Aorta (tissue), 5 donors: ENCODE measurements around the gene SLC39A13. TPM values are rescaled to one million over a fixed set of nuclear protein-coding genes. Genes with fewer than 3 reads are reported as not detected.
A peak's percentile ranks its signal among the peaks of the same experiment; 100 is the strongest.

ENCODE experiments used
- ATAC-seq: fragments of 200-7000 bp; cut with Tn5 transposase; one replicate; pipeline ENCODE4 v1.9.1; 2022; ENCODE audit warnings: moderate library complexity; ENCODE audit not compliant: low FRiP score
- DNase-seq, 2 donors: peaks; one replicate each; pipeline ENCODE4 v3.0.0-alpha.2; 2020
- H3K27ac ChIP-seq, 2 donors: one replicate each; pipeline ENCODE4 v1.5.1; 2013; ENCODE audit warnings: low read length in 2 of 2, mild to moderate bottlenecking in 2 of 2, moderate library complexity in 2 of 2, control low read depth in 1 of 2, inconsistent platforms in 1 of 2, low read depth in 1 of 2
- H3K27me3 ChIP-seq, 2 donors: one replicate each; pipeline ENCODE4 v1.6.1; 2013; ENCODE audit warnings: control low read depth in 1 of 2, low read length in 1 of 2, mild to moderate bottlenecking in 1 of 2, moderate library complexity in 1 of 2; ENCODE audit not compliant: insufficient read depth in 2 of 2, control insufficient read depth in 1 of 2
- H3K36me3 ChIP-seq, 2 donors: one replicate each; pipeline ENCODE4 v1.6.1; 2013; ENCODE audit warnings: control low read depth in 1 of 2, low read length in 1 of 2, mild to moderate bottlenecking in 1 of 2; ENCODE audit not compliant: insufficient read depth in 2 of 2, control insufficient read depth in 1 of 2
- H3K4me1 ChIP-seq, 2 donors: one replicate each; pipeline ENCODE4 v1.6.1; 2013; ENCODE audit warnings: low read length in 2 of 2, control low read depth in 1 of 2, mild to moderate bottlenecking in 1 of 2, moderate library complexity in 1 of 2; ENCODE audit not compliant: insufficient read depth in 2 of 2, control insufficient read depth in 1 of 2
- H3K4me3 ChIP-seq, 2 donors: one replicate each; pipeline ENCODE4 v1.5.1; 2013; ENCODE audit warnings: low read length in 2 of 2, control low read depth in 1 of 2, mild to moderate bottlenecking in 1 of 2
- H3K9me3 ChIP-seq: one replicate; pipeline ENCODE4 v1.6.1; 2013; ENCODE audit warnings: mild to moderate bottlenecking, low read length; ENCODE audit not compliant: control insufficient read depth
- WGBS, 2 donors: extraction: QIAGEN DNeasy Blood & Tissue Kit; methylation state at CpG; one replicate each; pipeline ENCODE4 v1.1.7; 2013; 5-methylcytosine and 5-hydroxymethylcytosine counted together
- intact Hi-C, 2 donors: fragments of 100-400 bp; cut with DNase I; formaldehyde crosslinking; loops; one replicate each; pipeline versions ENCODE4 v1.14.2 to v1.15.0; 2022
- polyA plus RNA-seq, 2 donors: library from polyadenylated mRNA; stranded (reverse); fragments of 200-250 nt; gene quantifications; one replicate each; pipeline ENCODE4 v1.2.3, GENCODE V29; 2013
- total RNA-seq, 2 donors: library from RNA; stranded (reverse); fragmentation: NEBNext Ultra II Directional; extraction: Animal tissue kit (Norgen Biotek cat#: 25700); gene quantifications; one replicate each; pipeline ENCODE4 v1.2.1, GENCODE V29; 2021
- donor health status: healthy with polysubstance abuse.
- donor health status: Bipolar disorder and iron deficiency.
- donor health status: DM: no; HTN: no; CAD: no.
- donor health status: DM: no; HTN: no; CAD: no.
- donor health status: DM: yes; HTN: yes; CAD: no.

Gene SLC39A13
- total and polyA plus RNA-seq, 4 donors: 34.7 to 118 (median 82.0) TPM

DNA sequence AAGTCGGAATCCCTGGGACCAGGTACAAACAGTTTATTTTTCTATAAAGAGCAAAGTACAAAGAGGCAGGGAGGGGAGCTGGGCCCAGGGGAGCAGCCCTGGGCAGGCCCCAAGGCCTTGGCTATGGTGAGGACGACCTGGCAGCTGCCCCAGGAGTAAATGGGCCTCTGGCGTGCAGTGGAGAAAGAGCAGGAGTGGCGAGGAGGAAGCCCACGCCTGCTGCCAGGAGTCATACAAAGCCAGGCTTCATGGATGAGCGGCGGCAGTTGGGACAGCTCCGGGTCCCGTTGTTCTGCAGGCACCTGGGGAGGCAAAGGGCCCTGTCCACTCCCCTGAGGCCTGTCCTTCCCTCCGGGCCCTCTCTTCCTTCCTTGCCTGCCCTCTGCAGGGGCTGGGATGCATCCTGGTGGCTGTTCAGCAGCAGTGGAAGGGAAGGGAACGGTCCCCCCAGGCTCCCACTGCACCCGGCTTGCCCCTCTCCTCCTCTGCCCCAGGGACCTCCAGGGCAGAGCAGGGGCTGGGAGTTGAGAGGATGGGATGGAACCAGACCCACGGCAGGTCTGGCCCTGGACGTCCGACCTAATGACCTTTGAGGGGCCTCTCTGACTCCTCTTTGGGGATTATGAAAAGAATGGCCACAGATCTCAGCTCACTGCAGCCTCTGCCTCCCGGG lies 29.5 kb downstream of the SLC39A13 start:
- 33 to 37% methylated on average over 14 to 16 of the region's 16 CpGs for WGBS, 2 donors
- Histone ChIP-seq H3K9me3 (no peaks in the 10 kb centered on the region), H3K36me3 (no peaks in the 10 kb centered on the region), H3K4me3 (no peak overlapping the region), H3K4me1 (no peaks in the 10 kb centered on the region), H3K27ac (no peak overlapping the region), H3K27me3 (no peaks in the 10 kb centered on the region)
- ATAC-seq: no peak
- no peak for DNase-seq
- intact Hi-C loops: no loop called here

- H3K9me3 ChIP-seq: no peaks in the 10 kb centered on the region
- H3K27ac ChIP-seq: no peak overlapping the region
- H3K4me3 ChIP-seq: no peak overlapping the region
- ATAC-seq (no peak), DNase-seq (no peak)
- intact Hi-C loops: no loop called here
- WGBS, 2 donors: 96% methylated on average over 18 of the region's 18 CpGs
- H3K4me1 ChIP-seq: no peaks in the 10 kb centered on the region
- H3K36me3 ChIP-seq: no peaks in the 10 kb centered on the region
- no peaks in the 10 kb centered on the region for H3K27me3 ChIP-seq
Measured at GRCh38 chr11:47438721-47439120, 30.3 kb downstream of the SLC39A13 start.

DNA sequence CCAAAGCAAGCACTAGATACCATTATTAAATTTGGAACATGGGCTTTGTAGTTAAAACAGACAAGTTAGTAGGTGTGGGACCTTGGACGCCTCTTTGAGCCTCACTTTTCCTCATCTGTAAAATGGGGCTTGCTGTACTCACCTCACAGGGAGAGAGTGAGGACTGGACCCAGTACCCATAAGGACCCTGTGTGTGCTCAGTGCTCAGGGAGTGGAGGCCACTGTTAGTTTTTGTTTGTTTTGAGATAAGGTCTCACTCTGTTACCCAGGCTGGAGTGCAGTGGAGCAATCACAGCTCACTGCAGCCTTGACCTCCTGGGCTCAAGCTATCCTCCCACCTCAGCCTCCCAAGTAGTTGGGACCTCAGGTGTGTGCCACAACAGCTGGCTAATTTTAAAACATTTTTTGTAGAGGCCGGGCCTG lies 31.7 kb downstream of the SLC39A13 start:
- no peaks in the 10 kb centered on the region for H3K4me1 ChIP-seq
- ATAC-seq (no peak), DNase-seq (no peak)
- H3K36me3 ChIP-seq: no peaks in the 10 kb centered on the region
- H3K27me3 ChIP-seq: no peaks in the 10 kb centered on the region
- no peak overlapping the region for H3K27ac ChIP-seq
- WGBS, 2 donors: 87 to 93% methylated on average over 2 of the region's 2 CpGs
- intact Hi-C loops: no loop called here
- H3K9me3 ChIP-seq: no peaks in the 10 kb centered on the region
- H3K4me3 ChIP-seq: no peak overlapping the region

DNA sequence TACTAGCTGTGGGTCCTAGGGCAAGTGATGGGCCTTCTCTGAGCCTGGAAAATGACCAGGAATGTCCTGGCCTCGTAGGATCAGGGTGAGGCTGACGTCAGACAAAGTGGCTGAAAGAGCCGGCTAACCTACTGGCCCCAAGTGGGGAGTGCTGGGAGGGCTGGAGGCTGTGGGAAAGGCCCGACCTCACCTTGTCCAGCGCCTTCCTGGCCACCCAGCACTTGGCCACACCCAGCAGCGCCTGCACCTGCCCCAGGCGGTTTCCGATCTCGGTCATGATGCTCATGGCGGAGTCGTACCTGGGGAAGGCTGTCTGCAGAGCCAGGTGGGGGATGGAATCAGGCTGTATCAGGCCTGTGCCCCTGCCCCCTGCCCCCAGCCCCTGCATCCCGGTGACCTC lies 33.0 kb downstream of the SLC39A13 start:
- intact Hi-C loops: no loop called here
- no peaks in the 10 kb centered on the region for H3K9me3 ChIP-seq
- no peaks in the 10 kb centered on the region for H3K27me3 ChIP-seq
- no peaks in the 10 kb centered on the region for H3K4me1 ChIP-seq
- ATAC-seq (no peak), DNase-seq (no peak)
- no peak overlapping the region for H3K4me3 ChIP-seq
- no peaks in the 10 kb centered on the region for H3K36me3 ChIP-seq
- H3K27ac ChIP-seq: no peak overlapping the region
- 86 to 87% methylated on average over 12 of the region's 12 CpGs for WGBS, 2 donors

DNA sequence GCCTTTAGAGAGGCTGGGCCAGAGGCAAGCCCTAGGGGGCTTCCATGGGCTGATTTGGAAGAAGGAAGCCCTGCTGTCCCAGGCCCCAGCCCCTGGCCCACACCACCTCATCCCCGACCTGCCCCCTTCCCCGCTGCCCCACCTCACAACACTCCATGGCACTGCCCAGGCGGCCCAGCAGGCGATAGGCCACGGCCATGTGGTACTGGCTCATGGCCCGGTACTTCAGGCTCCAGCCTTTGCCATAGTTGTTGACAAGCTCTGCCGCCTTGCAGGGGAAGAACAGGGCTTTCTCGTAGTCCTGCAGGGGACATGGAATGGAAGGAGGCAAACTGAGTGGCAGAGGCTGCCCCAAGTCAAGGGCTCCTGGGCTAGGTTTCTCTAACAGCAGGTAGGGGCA lies 34.1 kb downstream of the SLC39A13 start:
- Histone ChIP-seq H3K9me3 (no peaks in the 10 kb centered on the region), H3K4me3 (no peak overlapping the region), H3K4me1 (no peaks in the 10 kb centered on the region), H3K27ac (no peak overlapping the region), H3K36me3 (no peaks in the 10 kb centered on the region), H3K27me3 (no peaks in the 10 kb centered on the region)
- ATAC-seq (peak; percentile 40), DNase-seq (no peak)
- intact Hi-C loops: no loop called here
- 78 to 79% methylated on average over 8 of the region's 8 CpGs for WGBS, 2 donors

- intact Hi-C loops: no loop called here
- WGBS, 2 donors: 84 to 87% methylated on average over 12 of the region's 12 CpGs
- H3K4me1 ChIP-seq: no peaks in the 10 kb centered on the region
- H3K27ac ChIP-seq: no peak overlapping the region
- no peaks in the 10 kb centered on the region for H3K27me3 ChIP-seq
- no peaks in the 10 kb centered on the region for H3K9me3 ChIP-seq
- H3K36me3 ChIP-seq: no peaks in the 10 kb centered on the region
- ATAC-seq (no peak), DNase-seq (no peak)
- no peak overlapping the region for H3K4me3 ChIP-seq
Measured at GRCh38 chr11:47443028-47443700, 34.8 kb downstream of the SLC39A13 start.

DNA sequence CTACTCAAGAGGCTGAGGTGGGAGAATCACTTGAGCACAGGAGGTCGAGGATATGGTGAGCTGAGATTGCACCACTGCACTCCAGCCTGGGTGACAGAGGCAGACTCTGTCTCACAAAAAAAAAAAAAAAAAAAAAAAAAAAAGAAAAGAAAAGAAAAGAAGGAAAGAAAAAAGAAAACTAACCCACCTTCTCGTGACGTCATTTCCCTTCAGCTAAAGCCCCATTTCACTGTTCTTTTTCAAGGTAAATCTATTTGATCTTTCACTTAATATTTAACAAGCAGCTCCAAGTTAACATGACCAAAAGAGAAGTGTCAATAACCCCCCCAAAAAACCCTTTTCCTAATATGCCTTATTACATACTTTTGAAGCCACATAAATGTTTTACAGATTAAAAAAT lies 35.4 kb downstream of the SLC39A13 start:
- DNase-seq: no peak
- WGBS, 2 donors: 83 to 86% methylated on average over 3 of the region's 3 CpGs
- Histone ChIP-seq H3K9me3 (no peaks in the 10 kb centered on the region), H3K4me3 (no peak overlapping the region), H3K27me3 (no peaks in the 10 kb centered on the region), H3K27ac (no peak overlapping the region), H3K4me1 (no peaks in the 10 kb centered on the region), H3K36me3 (no peaks in the 10 kb centered on the region)
- ATAC-seq: no peak
- intact Hi-C loops: no loop called here

DNA sequence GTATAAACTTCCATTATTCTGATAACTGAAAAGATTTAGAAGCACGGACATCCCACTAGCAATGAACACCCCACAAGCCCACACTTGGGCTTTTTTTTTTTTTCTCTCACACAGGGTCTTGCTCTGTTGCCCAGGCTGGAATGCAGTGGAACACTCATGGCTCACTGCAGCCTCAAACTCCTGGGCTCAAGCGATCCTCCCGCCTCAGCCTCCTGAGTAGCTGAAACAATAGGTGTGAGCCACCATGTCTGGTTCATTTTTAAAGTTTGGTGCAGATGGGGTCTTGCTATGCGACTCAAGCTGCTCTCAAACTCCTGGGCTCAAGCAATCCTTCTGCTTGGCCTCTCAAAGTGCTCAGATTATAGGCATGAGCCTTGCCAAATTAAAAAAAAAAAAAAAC lies 37.5 kb downstream of the SLC39A13 start:
- H3K4me3 ChIP-seq: no peak overlapping the region
- WGBS, 2 donors: 94% methylated on average over 4 of the region's 4 CpGs
- H3K4me1 ChIP-seq: no peaks in the 10 kb centered on the region
- DNase-seq: no peak
- intact Hi-C loops: no loop called here
- no peaks in the 10 kb centered on the region for H3K9me3 ChIP-seq
- no peak for ATAC-seq
- no peaks in the 10 kb centered on the region for H3K36me3 ChIP-seq
- no peaks in the 10 kb centered on the region for H3K27me3 ChIP-seq
- H3K27ac ChIP-seq: no peak overlapping the region

DNA sequence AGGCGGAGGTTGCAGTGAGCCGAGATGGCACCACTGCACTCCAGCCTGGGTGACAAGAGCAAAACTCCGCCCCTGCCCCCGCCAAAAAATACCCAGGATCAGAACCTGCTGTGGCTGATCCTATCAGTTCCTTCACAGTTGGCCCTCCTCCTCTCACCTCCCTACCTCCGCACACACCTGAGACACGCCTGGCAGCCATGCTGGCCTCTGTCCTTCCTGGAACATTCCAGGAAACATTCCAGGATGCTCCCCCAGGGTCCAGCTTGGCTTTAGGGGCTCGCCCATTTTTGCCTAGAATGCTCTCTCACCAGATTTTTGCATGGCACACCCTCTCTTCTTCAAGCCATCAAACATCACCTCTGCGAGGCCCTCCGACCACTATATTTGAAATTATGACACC lies 38.4 kb downstream of the SLC39A13 start:
- 94 to 97% methylated on average over 9 of the region's 9 CpGs for WGBS, 2 donors
- ATAC-seq: no peak
- Histone ChIP-seq H3K27ac (no peak overlapping the region), H3K27me3 (no peaks in the 10 kb centered on the region), H3K36me3 (no peaks in the 10 kb centered on the region), H3K4me3 (no peak overlapping the region), H3K4me1 (no peaks in the 10 kb centered on the region), H3K9me3 (no peaks in the 10 kb centered on the region)
- DNase-seq: no peak
- intact Hi-C loops: no loop called here
